Astrocyte (in vitro differentiated cells and primary cell): Measurements from ENCODE around the gene GCM1.

Source experiments
- EZH2 ChIP-seq: IDR thresholded peaks from 2 replicates; pipeline ENCODE4 v1.6.1; 2012; ENCODE audit warnings: mild to moderate bottlenecking, low read length, inconsistent platforms; ENCODE audit not compliant: insufficient read depth
- TF ChIP-seq, protein P1 (sequence below): IDR thresholded peaks from 2 replicates; pipeline ENCODE4 v1.5.1; 2011; ENCODE audit warnings: low read depth, mild to moderate bottlenecking, inconsistent platforms, low read length, moderate library complexity; ENCODE audit not compliant: insufficient read depth

- TF ChIP-seq, protein P1, sequence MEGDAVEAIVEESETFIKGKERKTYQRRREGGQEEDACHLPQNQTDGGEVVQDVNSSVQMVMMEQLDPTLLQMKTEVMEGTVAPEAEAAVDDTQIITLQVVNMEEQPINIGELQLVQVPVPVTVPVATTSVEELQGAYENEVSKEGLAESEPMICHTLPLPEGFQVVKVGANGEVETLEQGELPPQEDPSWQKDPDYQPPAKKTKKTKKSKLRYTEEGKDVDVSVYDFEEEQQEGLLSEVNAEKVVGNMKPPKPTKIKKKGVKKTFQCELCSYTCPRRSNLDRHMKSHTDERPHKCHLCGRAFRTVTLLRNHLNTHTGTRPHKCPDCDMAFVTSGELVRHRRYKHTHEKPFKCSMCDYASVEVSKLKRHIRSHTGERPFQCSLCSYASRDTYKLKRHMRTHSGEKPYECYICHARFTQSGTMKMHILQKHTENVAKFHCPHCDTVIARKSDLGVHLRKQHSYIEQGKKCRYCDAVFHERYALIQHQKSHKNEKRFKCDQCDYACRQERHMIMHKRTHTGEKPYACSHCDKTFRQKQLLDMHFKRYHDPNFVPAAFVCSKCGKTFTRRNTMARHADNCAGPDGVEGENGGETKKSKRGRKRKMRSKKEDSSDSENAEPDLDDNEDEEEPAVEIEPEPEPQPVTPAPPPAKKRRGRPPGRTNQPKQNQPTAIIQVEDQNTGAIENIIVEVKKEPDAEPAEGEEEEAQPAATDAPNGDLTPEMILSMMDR: no peak
- TF ChIP-seq EZH2: no peak
These were observed 44.1 kb upstream of the GCM1 start for GRCh38 chr6:53192682-53193188.
